Measurements from ENCODE around the gene LPCAT4.
"Not testable (repeated sequence)": the region's sequence is repeated elsewhere in the genome, so short reads cannot be mapped to it uniquely, and the experiment has no call there.

LPCAT4 gene

DNA sequence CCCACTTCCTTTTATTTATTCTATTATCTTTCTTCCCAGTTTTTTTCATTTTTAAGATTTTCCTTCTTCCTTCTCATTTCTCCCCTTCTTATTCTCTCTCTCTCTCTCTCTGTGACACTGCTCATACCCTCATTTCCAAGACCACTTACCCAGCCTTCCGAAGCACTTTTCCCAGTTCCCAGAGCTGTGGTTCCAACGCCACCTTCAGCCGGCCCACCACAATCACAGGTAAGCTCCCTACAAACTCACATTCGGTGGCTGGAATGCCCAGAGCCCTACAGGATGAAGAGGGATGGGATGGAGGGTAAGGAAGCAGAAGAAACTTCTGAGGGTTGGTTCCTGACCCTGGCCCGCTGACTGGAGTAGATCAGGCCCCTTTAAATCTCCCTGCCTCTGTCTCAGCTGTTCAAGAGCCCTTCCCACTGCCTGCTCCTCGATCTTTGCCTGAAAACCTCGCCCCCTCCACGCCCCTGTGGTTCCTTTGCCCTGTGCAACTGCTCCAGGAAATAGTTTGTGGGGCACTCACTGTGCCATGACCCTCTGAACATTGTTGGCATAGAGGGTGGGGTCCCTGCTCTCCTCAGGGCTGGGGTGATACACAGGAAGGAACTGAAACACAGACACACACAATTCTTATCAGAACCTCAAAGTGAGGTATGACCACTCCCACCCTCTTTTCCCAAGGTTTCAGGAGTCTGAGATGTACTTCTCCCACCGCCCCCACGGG, 4.8 kb downstream of the LPCAT4 start:
- DNase-seq: no peak

DNA sequence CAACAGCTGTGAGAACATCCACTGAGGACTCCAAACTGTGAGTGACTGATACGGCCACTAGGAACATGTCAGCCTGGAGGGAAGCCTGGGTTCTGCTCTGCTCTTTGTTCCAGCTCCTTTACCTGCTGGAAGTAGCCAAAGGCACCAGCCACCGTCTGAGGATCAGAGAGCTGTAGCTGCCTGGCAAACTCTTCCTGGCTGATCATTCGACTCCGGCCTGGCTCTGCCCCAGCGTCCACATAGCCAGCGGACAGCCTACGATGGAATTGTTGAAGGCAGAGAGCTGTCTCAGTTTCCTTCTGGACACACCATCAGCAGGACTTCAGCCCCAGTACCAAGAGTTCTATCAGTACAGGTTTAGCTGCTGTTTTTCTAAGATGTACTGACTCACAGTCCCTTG, 5.7 kb downstream of the LPCAT4 start:
- DNase-seq: no peak

DNA sequence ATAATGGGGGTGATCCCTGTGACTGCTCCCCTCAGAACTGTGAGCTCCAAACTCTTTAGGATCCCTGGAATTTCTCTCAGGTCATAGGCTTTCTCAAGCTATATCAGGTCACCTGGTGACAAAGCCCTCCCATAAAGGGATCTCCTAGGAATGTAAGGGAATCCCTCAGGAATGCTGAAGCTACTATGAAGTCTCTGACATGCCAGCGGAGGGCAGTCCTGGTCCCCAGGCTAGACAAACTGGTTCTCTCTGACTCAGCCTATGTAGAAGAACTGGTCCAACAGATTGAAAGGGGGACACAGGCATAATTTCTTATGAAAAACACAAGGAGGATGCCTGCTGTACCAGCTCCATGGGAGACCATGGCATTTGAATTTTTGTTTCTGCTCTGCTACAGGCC, 6.7 kb downstream of the LPCAT4 start:
- DNase-seq: no peak

DNA sequence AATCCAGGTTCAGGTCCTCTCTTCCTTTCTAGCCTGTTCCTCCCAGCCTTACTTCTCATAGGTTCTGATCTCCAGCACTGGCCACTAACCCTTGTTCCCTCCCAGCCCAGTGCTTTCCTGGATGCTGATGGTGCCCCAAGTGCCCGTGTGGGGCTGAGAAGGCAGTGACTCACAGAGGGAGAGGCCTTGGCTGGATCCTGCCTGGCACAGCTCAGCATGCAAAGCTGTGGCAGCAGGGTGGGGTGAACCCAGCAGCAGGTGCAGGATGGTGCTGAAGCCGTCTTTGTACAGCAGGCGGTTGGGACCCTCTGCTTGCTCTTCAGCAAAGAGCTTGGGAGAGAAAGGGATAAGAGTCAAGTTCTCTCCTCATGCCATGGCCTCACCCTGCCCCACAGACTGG, 7.6 kb downstream of the LPCAT4 start:
- DNase-seq: no peak

DNA sequence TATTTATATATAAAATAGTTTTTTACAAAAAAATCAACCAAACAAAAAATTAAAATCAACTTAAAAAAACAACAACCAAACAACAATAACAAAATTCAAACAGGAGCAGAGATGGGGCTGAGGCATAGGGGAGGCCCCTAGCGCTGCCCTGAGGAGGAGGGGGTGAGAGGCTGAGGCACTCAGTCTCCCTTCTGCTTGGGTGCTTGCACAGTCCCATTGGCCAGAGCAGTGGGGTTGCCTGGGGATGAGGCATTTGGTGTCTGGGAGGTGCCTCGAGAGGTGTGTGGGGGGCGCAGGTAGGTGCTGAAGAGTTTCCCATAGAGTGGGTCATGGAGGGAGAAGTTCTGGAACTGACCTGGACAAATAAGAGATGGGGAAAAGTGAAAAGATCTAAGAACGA, 8.0 kb downstream of the LPCAT4 start:
- DNase-seq: no peak

DNA sequence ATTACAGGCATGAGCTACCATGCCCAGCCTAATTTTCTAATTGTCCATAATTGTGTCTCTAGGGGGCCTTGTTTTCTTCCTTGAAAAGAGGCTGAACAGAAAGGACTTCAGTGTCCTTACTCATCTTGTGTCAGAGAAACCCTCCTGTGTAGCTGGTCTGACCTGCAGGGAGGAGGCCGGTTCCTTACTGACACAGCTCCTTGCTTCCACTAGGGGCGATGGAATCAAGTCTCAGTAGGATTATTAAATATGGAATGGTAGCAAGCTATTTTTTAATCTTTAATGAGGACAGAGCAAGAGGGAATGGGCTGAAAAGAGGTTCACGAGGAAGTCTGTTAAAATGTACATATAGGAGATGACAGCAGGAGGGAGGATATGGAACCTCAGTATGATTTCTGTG, 8.6 kb downstream of the LPCAT4 start:
- DNase-seq: no peak

DNA sequence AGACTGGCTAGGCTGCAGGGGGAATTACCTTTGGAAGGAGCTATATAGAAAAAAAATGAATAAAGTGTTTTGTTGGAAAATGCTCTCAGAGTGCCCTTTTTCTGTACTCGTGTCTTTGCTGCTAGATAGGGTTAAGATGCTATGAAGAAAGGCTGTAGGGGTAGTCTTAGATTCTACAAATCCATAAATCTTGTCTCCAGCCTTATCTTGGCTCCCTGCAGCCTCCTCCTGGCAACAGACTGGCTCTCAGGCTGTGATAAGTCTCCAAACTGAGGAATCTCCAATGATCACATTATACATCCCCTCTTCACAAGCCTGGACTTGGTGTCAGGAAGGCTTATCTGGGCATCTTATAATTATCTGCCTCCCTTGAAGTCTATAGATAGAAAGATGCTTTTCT, 9.3 kb downstream of the LPCAT4 start:
- DNase-seq: no peak

DNA sequence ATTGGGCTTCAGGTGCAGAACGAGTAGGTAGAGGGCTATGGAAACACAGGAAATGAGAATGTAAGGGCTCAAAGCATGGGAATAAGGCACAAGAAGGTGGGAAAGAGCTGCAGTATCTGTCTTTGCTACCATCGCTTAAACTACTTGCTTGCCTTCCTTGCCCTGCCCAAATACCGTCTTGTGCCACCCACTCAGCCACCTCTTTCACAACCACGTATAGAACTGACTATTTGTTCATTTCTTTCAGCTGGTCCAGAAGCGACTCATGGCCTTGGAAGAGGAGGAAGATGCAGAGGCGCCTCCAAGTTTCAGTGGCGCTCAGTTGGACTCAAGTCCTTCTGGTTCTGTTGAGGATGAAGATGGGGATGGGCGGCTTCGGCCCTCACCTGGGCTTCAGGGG, 11.8 kb downstream of the LPCAT4 start:
- no peak for DNase-seq

DNA sequence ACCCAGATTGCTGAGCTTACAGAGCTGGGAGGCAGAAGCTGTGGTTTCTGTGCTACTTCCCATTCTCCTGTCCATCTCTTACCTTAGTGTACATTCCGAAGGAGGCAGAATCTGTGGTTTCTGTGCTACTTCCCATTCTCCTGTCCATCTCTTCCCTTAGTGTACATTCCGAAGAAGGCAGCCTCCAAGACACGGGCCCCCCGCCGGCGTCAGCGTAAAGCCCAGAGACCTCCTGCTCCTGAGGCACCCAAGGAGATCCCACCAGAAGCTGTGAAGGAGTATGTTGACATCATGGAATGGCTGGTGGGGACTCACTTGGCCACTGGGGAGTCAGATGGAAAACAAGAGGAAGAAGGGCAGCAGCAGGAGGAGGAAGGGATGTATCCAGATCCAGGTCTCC, 12.7 kb downstream of the LPCAT4 start:
- DNase-seq: no peak

DNA sequence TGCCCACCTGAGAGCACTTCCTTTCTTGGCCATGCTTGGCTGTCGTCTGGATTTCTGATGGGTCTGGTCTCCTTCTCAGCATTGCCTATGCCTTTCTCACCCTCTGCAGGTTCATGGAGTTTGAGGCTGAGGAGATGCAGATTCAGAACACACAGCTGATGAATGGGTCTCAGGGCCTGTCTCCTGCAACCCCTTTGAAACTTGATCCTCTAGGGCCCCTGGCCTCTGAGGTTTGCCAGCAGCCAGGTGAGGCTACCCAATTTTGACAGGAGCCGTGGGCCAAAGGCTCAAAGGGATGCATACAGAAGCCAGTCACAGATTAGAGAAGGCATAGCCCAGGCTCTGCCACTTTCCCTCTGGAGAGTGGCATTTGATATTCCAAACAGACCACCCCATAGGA, 13.4 kb downstream of the LPCAT4 start:
- no peak for DNase-seq

DNA sequence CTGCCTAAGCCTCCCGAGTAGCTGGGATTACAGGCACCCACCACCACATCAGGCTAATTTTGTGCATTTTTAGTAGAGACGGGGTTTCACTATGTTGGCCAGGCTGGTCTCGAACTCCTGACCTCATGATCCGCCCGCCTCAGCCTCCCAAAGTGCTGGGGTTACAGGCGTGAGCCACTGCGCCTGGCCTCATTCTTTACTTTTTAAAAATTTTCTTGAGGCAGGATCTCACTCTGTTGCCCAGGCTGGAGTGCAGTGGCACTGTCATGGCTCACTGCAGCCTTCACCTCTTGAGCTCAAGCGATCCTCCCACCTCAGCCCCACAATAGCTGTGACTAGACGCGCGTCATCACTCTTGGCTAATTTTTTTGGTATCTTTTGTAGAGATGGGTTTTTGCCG, 14.0 kb downstream of the LPCAT4 start:
- DNase-seq: not testable (repeated sequence)

DNA sequence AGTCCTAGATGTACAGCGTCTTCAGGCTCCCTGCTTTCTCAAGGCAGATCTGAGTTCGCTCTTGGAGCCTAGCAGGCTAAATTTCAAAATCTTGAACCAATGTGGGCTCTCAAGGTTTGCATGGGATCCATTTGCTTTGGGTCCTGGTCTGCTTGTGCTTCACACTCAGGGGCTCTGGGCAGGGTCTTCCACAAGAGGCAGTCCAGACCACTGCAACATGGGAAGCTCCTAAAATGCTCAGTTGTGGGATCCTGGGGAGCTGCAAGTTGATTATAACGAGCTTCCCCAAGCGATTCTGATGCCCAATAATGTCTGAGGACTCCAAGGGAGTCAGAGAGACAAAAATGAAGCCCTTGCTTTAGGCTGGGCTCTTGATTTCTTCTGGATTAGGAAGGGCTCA, 17.2 kb downstream of the LPCAT4 start:
- no peak for DNase-seq

DNA sequence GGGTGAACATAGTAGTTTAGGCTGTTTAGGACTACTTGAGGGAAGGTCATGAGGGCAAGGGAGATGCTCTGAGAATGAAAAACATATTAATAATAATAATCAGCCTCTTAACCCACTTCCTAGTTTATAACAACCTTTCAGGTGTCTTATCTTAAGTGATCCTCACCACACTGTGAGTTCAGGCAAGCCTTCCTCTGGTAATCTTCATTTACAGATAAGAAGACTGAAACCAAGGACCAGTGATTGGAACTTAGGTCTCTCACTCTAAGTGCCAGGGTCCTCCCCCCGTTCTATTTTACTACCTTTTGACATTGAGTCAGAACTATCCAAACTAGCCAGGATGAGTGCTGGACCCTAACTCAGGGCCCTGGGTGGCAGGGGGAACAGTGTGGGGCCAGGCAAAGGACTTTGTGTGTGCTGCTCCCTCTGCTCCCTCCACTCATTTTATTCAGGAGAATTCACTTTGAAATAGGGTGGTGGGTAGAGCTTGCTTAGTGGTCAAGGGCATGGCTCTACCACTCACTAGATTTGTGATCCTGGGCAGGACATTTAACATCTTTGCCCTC, 18.2 kb downstream of the LPCAT4 start:
- no peak for DNase-seq

DNA sequence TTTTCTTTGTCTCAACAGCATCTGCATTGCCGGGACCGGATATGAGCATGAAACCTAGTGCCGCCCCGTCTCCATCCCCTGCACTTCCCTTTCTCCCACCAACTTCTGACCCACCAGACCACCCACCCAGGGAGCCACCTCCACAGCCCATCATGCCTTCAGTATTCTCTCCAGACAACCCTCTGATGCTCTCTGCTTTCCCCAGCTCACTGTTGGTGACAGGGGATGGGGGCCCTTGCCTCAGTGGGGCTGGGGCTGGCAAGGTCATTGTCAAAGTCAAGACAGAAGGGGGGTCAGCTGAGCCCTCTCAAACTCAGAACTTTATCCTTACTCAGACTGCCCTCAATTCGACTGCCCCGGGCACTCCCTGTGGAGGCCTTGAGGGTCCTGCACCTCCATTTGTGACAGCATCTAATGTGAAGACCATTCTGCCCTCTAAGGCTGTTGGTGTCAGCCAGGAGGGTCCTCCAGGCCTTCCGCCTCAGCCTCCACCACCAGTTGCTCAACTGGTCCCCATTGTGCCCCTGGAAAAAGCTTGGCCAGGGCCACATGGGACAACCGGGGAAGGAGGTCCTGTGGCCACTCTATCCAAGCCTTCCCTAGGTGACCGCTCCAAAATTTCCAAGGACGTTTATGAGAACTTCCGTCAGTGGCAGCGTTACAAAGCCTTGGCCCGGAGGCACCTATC, 18.9 kb downstream of the LPCAT4 start:
- DNase-seq: no peak

DNA sequence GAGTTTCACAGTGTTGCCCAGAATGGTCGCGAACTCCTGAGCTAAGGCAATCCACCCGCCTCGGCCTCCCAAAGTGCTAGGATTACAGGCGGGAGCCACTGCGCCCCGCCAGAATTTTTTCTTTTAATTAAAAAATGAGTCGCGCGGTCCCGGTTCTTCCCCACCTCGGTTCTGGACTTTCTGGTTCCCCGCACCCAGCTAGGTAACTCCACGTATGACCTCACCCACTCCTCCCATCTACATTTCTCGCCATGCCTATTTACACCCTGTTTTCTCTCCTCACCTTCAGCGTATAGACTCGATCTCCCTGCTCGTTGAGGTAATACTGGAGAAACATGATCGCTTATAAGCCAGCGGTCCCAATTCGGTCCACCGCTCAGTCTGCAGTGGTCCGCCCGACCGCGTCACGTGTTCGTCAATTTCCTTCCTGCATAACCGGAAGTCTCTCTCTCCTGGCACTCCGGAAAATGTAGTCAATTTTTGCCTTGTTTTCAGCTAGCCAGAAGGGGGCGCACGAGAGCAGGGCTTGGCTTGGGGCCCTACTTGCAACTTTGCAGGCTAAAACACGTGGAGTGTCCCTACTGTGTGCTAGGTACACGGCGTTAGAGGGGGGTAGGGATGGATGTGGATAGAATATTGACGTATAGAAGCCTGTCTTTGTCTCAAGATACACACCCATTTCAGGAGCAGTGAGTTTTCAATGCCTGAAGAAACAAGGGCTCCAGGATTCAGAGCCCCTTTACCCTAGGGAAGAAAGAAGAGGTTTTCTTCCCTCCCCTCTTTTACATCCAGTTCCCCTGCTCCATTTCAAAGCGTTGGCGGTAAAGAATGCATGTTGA, 24.0 kb downstream of the LPCAT4 start, which contains the start of the genes NOP10 and NUTM1:
TSS of gene NOP10 (minus strand) at position 400 of the 839 bp plus-strand sequence. CDS start at position 337, 63 bp downstream.
TSS of gene NUTM1 (plus strand) at position 579 of the 839 bp plus-strand sequence. CDS start 382 bp downstream, outside the sequence.
- DNase-seq: peak; percentile 79

DNA sequence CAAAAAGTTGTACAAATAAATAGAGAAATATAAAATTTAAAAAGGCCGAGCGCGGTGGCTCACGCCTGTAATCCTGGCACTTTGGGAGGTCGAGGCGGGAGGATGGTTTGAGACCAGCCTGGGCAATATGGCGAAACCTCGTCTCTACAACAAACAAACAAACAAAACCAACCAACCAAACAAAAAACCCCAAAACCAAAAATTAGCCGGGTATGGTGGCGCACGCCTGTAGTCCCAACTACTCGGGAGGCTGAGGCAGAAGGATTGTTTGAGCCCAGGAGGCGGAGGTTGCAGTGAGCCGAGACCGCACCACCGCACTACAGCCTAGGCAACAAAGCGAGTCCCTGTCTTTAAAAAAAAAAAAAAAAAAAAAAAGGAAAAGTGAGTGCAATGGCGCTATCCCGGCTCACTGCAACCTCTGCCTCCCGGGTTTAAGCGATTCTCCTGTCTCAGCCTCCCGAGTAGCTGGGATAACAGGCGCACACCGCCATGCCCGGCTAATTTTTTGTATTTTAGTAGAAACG, 24.7 kb downstream of the LPCAT4 start:
- DNase-seq: not testable (repeated sequence)

DNA sequence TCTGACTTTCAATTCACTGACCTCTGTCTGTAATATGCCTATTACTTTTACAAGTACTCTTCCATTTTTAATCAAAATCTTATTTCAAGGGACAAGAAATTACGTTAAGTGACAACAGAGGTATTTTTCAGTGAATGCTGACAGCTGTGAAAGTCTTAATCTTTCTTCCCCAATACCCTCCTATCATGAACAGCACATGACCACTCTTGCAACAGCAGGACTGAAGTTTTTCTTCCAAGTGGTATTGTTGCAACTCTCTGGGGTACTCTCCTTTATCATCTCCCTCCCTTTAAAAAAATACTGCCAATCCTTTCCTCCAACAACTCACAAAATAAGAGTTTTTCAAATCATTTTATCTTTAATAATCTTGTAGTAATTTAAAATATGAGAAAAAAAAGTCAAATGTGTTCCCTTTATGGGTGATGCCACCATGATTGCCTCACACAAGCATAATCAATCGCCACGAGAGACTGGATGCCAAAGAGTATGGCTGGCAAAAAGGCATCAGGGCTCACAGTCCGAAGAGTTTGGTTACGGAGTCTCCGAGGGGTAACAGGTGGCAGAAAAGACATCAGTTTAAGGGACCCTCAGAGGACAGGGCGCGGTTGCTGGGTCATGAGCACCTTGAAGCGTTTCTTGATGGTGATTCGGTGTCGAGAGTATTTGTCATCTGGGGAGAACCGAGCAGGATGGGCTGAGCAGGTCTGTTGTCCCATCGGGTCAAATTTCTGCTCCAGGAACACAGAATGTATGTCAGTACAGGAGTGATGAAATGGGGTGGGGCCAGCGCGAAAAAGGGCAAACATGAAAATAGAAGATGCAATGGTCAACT, 25.4 kb downstream of the LPCAT4 start:
- DNase-seq: no peak

DNA sequence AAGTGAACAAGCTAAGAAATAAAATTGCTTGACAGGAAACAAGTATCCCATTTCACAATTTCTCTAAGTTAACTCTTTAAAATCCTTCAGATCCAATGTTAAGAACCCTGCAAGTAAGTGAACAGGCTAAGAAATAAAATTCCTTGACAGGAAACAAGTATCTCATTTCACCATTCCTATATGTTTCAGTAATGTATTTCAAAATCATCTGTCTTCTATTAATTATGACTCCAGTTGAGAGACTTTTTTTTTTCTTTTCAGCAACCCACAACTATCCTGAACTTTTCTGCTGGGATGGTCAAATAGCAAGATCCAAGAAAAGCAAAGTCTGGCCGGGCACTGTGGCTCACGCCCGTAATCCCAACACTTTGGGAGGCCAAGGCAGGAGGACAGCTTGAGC, 27.1 kb downstream of the LPCAT4 start:
- no peak for DNase-seq

DNA sequence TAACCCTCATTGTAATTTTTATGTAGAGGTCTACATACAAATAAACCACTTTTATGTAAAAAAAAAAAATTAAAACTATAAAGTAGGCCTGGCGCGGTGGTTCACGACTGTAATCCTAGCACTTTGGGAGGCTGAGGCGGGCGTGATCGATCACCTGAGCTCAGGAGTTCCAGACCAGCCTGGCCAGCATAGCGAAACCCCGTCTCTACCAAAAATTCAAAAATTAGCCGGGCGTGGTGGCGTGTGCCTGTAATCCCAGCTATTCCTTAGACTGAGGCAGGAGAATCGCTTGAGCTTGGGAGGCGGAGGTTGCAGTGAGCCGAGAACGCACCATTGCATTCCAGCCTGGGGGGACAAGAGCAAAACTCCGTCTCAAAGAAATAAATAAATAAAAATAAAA, 28.6 kb downstream of the LPCAT4 start:
- DNase-seq: no peak

DNA sequence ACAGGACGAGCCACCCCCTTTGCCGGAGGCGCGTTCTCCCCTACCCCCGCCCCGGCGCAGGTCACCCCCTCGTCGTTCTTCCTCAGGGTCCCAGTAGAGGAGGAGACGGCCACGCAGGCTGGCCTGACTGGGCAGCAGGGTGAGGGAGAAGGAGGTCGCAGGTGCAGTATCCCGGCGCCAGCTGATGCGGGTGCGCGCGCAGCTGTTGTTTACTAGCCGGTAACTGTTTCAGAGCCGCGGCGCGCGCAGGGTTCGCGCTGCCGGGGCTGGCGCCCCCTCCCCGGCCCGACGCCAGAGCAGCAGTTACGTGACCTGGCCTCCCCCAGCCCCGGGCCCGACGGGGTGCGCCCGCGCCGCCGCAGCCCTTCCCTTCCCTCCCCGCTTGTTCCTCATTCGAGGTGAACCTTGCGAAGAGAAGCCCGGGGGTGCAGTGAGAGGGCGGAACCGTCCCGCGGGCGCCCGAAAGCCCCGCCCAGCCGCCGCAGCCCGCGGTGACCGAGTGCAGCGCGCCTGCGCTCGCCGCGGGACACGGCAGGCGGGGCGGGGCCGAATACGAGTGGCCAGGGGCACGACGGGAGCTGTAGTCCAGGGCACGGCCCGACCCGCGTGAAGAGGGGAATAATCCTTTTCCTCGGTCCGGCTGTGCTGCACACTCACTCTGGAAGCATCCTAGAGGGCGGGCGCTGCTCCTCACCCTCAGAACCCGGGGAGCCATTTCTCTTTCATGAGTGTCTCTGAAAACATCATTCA, 29.3 kb downstream of the LPCAT4 start, which contains the start of gene SLC12A6:
TSS of gene SLC12A6 (minus strand) at position 225 of the 750 bp plus-strand sequence. CDS start 1,101 bp downstream, outside the sequence.
- peak; percentile 85 for DNase-seq

DNA sequence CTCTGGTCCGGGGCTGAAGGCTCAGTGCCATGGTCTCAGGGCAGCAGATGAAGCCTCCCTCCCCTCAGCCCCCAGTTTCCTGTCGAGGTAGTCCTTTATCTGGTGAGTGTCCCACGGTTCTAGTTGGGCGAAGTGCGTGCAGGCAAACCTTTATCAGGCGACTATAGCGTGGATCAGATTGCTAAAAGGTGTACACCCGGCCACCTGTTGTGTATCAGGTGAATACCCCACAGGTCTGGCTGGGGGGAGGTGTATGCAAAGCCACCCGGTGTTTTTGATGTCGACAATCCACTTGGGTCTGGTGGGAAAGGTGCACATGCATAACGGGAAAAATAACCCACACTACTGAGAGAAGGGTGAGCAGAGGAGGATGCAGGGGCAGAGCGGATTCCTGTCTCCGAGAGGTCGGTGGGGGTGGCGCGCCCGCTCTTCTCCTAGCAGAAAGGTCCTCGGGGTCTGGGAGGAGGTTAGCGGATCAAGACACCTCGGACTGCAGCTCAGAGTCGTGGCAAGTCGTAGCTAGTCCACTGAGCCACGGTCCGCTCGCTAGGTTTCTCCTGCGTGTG, 29.9 kb downstream of the LPCAT4 start:
- peak; percentile 35 for DNase-seq

All from NCI-H345 (cell line).